Upper lobe of left lung (tissue), 6 donors: ENCODE results near the gene RGS16. TPM values are rescaled to one million over a fixed set of nuclear protein-coding genes. Genes with fewer than 3 reads are reported as not detected.

Experiments
- ATAC-seq, 2 donors: fragments of 200-7000 bp; cut with Tn5 transposase; one replicate each; pipeline ENCODE4 v1.9.1; 2022; ENCODE audit warnings: mild to moderate bottlenecking in 2 of 2, moderate library complexity in 2 of 2; ENCODE audit not compliant: low FRiP score in 2 of 2
- DNase-seq, 2 donors: peaks; one replicate each; pipeline ENCODE4 v3.0.0-alpha.2; 2019 to 2020
- H3K27ac ChIP-seq, 4 donors: fragments of 200-600 bp; sonication (generic); one replicate each; pipeline ENCODE4 v1.5.1; 2016 to 2019
- H3K27me3 ChIP-seq, 4 donors: fragments of 200-600 bp; sonication (generic); one replicate each; pipeline ENCODE4 v1.5.1; 2017 to 2019
- H3K36me3 ChIP-seq, 4 donors: fragments of 200-600 bp; sonication (generic); one replicate each; pipeline ENCODE4 v1.5.1; 2016 to 2019
- H3K4me1 ChIP-seq, 4 donors: fragments of 200-600 bp; sonication (generic); one replicate each; pipeline ENCODE4 v1.5.1; 2018 to 2019
- H3K4me3 ChIP-seq, 4 donors: fragments of 200-600 bp; sonication (generic); one replicate each; pipeline ENCODE4 v1.5.1; 2017 to 2019; ENCODE audit warnings: mild to moderate bottlenecking in 2 of 4, moderate library complexity in 1 of 4
- H3K9me3 ChIP-seq, 4 donors: fragments of 200-600 bp; sonication (generic); one replicate each; pipeline ENCODE4 v1.5.1; 2018 to 2019
- CTCF ChIP-seq, 6 experiments: fragments of 450-650 bp in 4 of 6; fragments of 200-600 bp in 2 of 6; sonication (generic) in 2 of 6; IDR thresholded peaks; one replicate each; pipeline ENCODE4 v1.5.1; 2016 to 2019; ENCODE audit warnings: antibody characterized with exemption in 6 of 6
- EP300 ChIP-seq, 4 donors: sonication (generic); formaldehyde crosslinking; IDR thresholded peaks; one replicate each; pipeline ENCODE4 v1.5.1; 2017; ENCODE audit warnings: antibody characterized with exemption in 4 of 4, control low read depth in 2 of 4
- POLR2A ChIP-seq, 4 donors: fragments of 450-650 bp; IDR thresholded peaks; one replicate each; pipeline ENCODE4 v1.5.1; 2016 to 2017; ENCODE audit warnings: antibody characterized with exemption in 4 of 4, mild to moderate bottlenecking in 2 of 4
- POLR2AphosphoS5 ChIP-seq, 2 donors: sonication (generic); formaldehyde crosslinking; IDR thresholded peaks; one replicate each; pipeline ENCODE4 v1.5.1; 2017; ENCODE audit warnings: antibody characterized with exemption in 2 of 2
- WGBS, 2 donors: methylation state at CpG; one replicate each; pipeline ENCODE4 v1.1.5; 2017 to 2018; 5-methylcytosine and 5-hydroxymethylcytosine counted together
- total RNA-seq, 6 donors: library from RNA; depleted of rRNA in 4 of 6; stranded (reverse); fragments of >200 nt in 4 of 6; gene quantifications; one replicate each; pipeline versions ENCODE4 v1.1.0 to v1.2.1, GENCODE V29; 2016 to 2021
- donor health status: DM: no; HTN: no; CAD: no; lungs with moderate emphysema.
- donor health status: DM: no; HTN: yes; CAD: no; lungs with severe emphysema.

The RGS16 gene
- total RNA-seq, 6 donors from 2014 or later = 3.1 to 27.2 (median 16.2) TPM

- DNase-seq (no peak), ATAC-seq (no peak)
- 54 to 69% methylated on average over 2 of the region's 2 CpGs for WGBS, 2 donors
Observed at GRCh38 chr1:182564406-182565004, 39.7 kb downstream of the RGS16 start.

GRCh38 chr1:182563095-182563494 lies 41.1 kb downstream of the RGS16 start:
- Histone ChIP-seq H3K4me1 (no peaks in the 10 kb centered on the region), H3K27ac (no peak overlapping the region), H3K27me3 (no peaks in the 10 kb centered on the region), H3K36me3 (no peaks in the 10 kb centered on the region), H3K9me3 (no peaks in the 10 kb centered on the region), H3K4me3 (no peak overlapping the region)
- TF ChIP-seq CTCF (IDR thresholded peaks at IDR 0.05) (no peak), POLR2AphosphoS5 (IDR thresholded peaks at IDR 0.05) (no peak), EP300 (IDR thresholded peaks at IDR 0.05) (no peak), POLR2A (IDR thresholded peaks at IDR 0.05) (no peak)
- 88 to 90% methylated on average over 4 of the region's 4 CpGs for WGBS, 2 donors
- no peak for ATAC-seq
- no peak for DNase-seq

More at GRCh38 chr1:182564406-182565004, 39.7 kb downstream of the RGS16 start:
- Histone ChIP-seq H3K4me3 (no peak overlapping the region), H3K4me1 (no peaks in the 10 kb centered on the region), H3K27ac (no peak overlapping the region), H3K27me3 (no peaks in the 10 kb centered on the region), H3K36me3 (no peaks in the 10 kb centered on the region), H3K9me3 (no peaks in the 10 kb centered on the region)
- TF ChIP-seq EP300 (IDR thresholded peaks at IDR 0.05) (no peak), CTCF (IDR thresholded peaks at IDR 0.05) (no peak), POLR2A (IDR thresholded peaks at IDR 0.05) (no peak), POLR2AphosphoS5 (IDR thresholded peaks at IDR 0.05) (no peak)

- DNase-seq = no peak
- no peak for ATAC-seq
- Histone ChIP-seq H3K27ac (no peak overlapping the region), H3K27me3 (no peaks in the 10 kb centered on the region), H3K9me3 (no peaks in the 10 kb centered on the region), H3K4me3 (no peak overlapping the region), H3K4me1 (no peaks in the 10 kb centered on the region), H3K36me3 (no peaks in the 10 kb centered on the region)
- WGBS, 2 donors = 59 to 61% methylated on average over 4 of the region's 4 CpGs
- no peak for TF ChIP-seq POLR2A (IDR thresholded peaks at IDR 0.05)
- TF ChIP-seq CTCF (IDR thresholded peaks at IDR 0.05) = no peak
- TF ChIP-seq POLR2AphosphoS5 (IDR thresholded peaks at IDR 0.05) = no peak
- no peak for TF ChIP-seq EP300 (IDR thresholded peaks at IDR 0.05)
Observed at GRCh38 chr1:182561456-182561855, 42.7 kb downstream of the RGS16 start.

GRCh38 chr1:182560392-182560984 lies 43.7 kb downstream of the RGS16 start:
- TF ChIP-seq POLR2A (IDR thresholded peaks at IDR 0.05) (no peak), EP300 (IDR thresholded peaks at IDR 0.05) (no peak), POLR2AphosphoS5 (IDR thresholded peaks at IDR 0.05) (no peak), CTCF (IDR thresholded peaks at IDR 0.05) (no peak)
- peak in 1 of 2 donors; percentile 41 for ATAC-seq
- no peaks in the 10 kb centered on the region for H3K27me3 ChIP-seq

GRCh38 chr1:182556279-182556678 lies 47.9 kb downstream of the RGS16 start:
- H3K27ac ChIP-seq = no peak overlapping the region
- H3K4me1 ChIP-seq = no peaks in the 10 kb centered on the region
- ATAC-seq (no peak), DNase-seq (no peak)
- H3K9me3 ChIP-seq = peaks cover 0 to 3% (median 0%) of the 10 kb centered on the region in 4 donors
- H3K4me3 ChIP-seq = no peak overlapping the region
- no peaks in the 10 kb centered on the region for H3K36me3 ChIP-seq
- no peaks in the 10 kb centered on the region for H3K27me3 ChIP-seq
- TF ChIP-seq POLR2AphosphoS5 (IDR thresholded peaks at IDR 0.05) (no peak), CTCF (IDR thresholded peaks at IDR 0.05) (no peak), EP300 (IDR thresholded peaks at IDR 0.05) (no peak), POLR2A (IDR thresholded peaks at IDR 0.05) (no peak)

More at GRCh38 chr1:182560392-182560984, 43.7 kb downstream of the RGS16 start:
- DNase-seq = no peak
- H3K27ac ChIP-seq = no peak overlapping the region
- 69 to 72% methylated on average over 7 of the region's 7 CpGs for WGBS, 2 donors
- H3K36me3 ChIP-seq = no peaks in the 10 kb centered on the region
- no peak overlapping the region for H3K4me3 ChIP-seq
- H3K4me1 ChIP-seq = no peaks in the 10 kb centered on the region
- H3K9me3 ChIP-seq = no peaks in the 10 kb centered on the region
